ENCODE measurements around the gene RPS8.
"Not testable (repeated sequence)": the region's sequence is repeated elsewhere in the genome, so short reads cannot be mapped to it uniquely, and the experiment has no call there.

RPS8 gene

GRCh38 chr1:44786138-44786840 lies 10.9 kb downstream of the RPS8 start:
- CTCF ChIA-PET: interaction anchor here (0.6 to 2.6 kb wide), 9 partner anchors 8 to 707 kb away, joined by 3 to 7 read pairs (median 3); partner anchors contain the start of genes RNU5D-1 and UROD
- TF ChIP-seq SP1 (IDR thresholded peaks at IDR 0.05) (no peak), L3MBTL2 (conservative IDR thresholded peaks at IDR 0.05) (peak; percentile 96), LEF1 (IDR thresholded peaks at IDR 0.05; ENCODE audit: borderline replicate concordance) (no peak)
- POLR2A ChIA-PET: interaction anchor here (0.8 to 6.3 kb wide), 9 partner anchors 9 to 232 kb away, joined by 3 to 52 read pairs (median 5); partner anchors contain the start of genes HECTD3, PLK3, RPS8 and UROD
- peak; percentile 79 for DNase-seq (ENCODE audit: extremely low spot score)

- POLR2A ChIA-PET: interaction anchor here (0.9 to 6.3 kb wide), 9 partner anchors 9 to 231 kb away, joined by 3 to 52 read pairs (median 5); partner anchors contain the start of genes HECTD3, PLK3, RPS8 and UROD
- DNase-seq (ENCODE audit: extremely low spot score): no peak
- TF ChIP-seq ARNT (IDR thresholded peaks at IDR 0.05): no peak
- no peak for TF ChIP-seq TARDBP (IDR thresholded peaks at IDR 0.05)
- TF ChIP-seq SUZ12 (IDR thresholded peaks at IDR 0.05): no peak
- no peak for TF ChIP-seq FOXA1 (IDR thresholded peaks at IDR 0.05)
- no peak for TF ChIP-seq BHLHE40 (IDR thresholded peaks at IDR 0.05; ENCODE audit: borderline replicate concordance)
- TF ChIP-seq FOXK2 (IDR thresholded peaks at IDR 0.05): no peak
- TF ChIP-seq LEF1 (IDR thresholded peaks at IDR 0.05; ENCODE audit: borderline replicate concordance): no peak
- CTCF ChIA-PET: interaction anchor here (0.6 to 2.6 kb wide), 10 partner anchors 9 to 707 kb away, joined by 3 to 7 read pairs (median 3); partner anchors contain the start of genes RNU5D-1 and UROD
Measured at GRCh38 chr1:44786841-44787426, 11.6 kb downstream of the RPS8 start.

GRCh38 chr1:44787506-44787905 lies 12.2 kb downstream of the RPS8 start:
- TF ChIP-seq SUZ12 (IDR thresholded peaks at IDR 0.05) (no peak), BHLHE40 (IDR thresholded peaks at IDR 0.05; ENCODE audit: borderline replicate concordance) (no peak)
- DNase-seq (ENCODE audit: extremely low spot score): no peak
- POLR2A ChIA-PET: interaction anchor here (0.9 to 6.3 kb wide), 9 partner anchors 10 to 516 kb away, joined by 3 to 52 read pairs (median 6); partner anchors contain the start of genes HECTD3, PLK3, RPS8 and UROD
- CTCF ChIA-PET: interaction anchor here (1.0 to 2.6 kb wide), 4 partner anchors 10 to 224 kb away, joined by 3 to 7 read pairs (median 4); partner anchors contain the start of gene UROD

GRCh38 chr1:44788120-44788860 lies 12.9 kb downstream of the RPS8 start, which contains the start of gene BEST4:
Gene BEST4, minus strand, starts transcription at chr1:44788170. Its CDS starts 465 bp downstream, at chr1:44787705.
- TF ChIP-seq FOXK2 (IDR thresholded peaks at IDR 0.05): no peak
- no peak for TF ChIP-seq NFRKB (IDR thresholded peaks at IDR 0.05)
- no peak for TF ChIP-seq SUZ12 (IDR thresholded peaks at IDR 0.05)
- TF ChIP-seq CTBP1 (IDR thresholded peaks at IDR 0.05; ENCODE audit: borderline replicate concordance): no peak
- TF ChIP-seq FOXA1 (IDR thresholded peaks at IDR 0.05): no peak
- TF ChIP-seq TARDBP (IDR thresholded peaks at IDR 0.05): no peak
- TF ChIP-seq FOXM1 (IDR thresholded peaks at IDR 0.05; ENCODE audit: borderline replicate concordance): no peak
- TF ChIP-seq L3MBTL2 (conservative IDR thresholded peaks at IDR 0.05): no peak
- no peak for TF ChIP-seq ELF4 (IDR thresholded peaks at IDR 0.05)
- no peak for TF ChIP-seq SP1 (IDR thresholded peaks at IDR 0.05)
- no peak for TF ChIP-seq ZNF384 (IDR thresholded peaks at IDR 0.05)
- TF ChIP-seq PKNOX1 (IDR thresholded peaks at IDR 0.05): no peak
- no peak for DNase-seq (ENCODE audit: extremely low spot score)
- CTCF ChIA-PET: interaction anchor here (1.1 to 2.6 kb wide), 2 partner anchors 201 to 224 kb away, joined by 3 to 7 read pairs; partner anchors contain the start of gene UROD
- POLR2A ChIA-PET: interaction anchor here (0.5 to 6.3 kb wide), 8 partner anchors 8 to 515 kb away, joined by 3 to 52 read pairs (median 8); partner anchors contain the start of genes HECTD3, PLK3, RPS8 and UROD

GRCh38 chr1:44790968-44791801 lies 15.8 kb downstream of the RPS8 start:
- ChIA-PET POLR2A (interaction anchor here (0.6 to 3.0 kb wide), 9 partner anchors 9 to 512 kb away, joined by 3 to 23 read pairs (median 5); partner anchors contain the start of genes DYNLT4, PLK3, RNU5D-1 and RPS8), CTCF (interaction anchor here (0.6 to 1.1 kb wide), 2 partner anchors 22 to 60 kb away, joined by 4 to 7 read pairs; partner anchors contain the start of gene RNU5D-1)
- TF ChIP-seq BHLHE40 (IDR thresholded peaks at IDR 0.05; ENCODE audit: borderline replicate concordance) (no peak), SP1 (IDR thresholded peaks at IDR 0.05) (no peak), NFRKB (IDR thresholded peaks at IDR 0.05) (no peak), ARNT (IDR thresholded peaks at IDR 0.05) (no peak), TARDBP (IDR thresholded peaks at IDR 0.05) (no peak), ZNF384 (IDR thresholded peaks at IDR 0.05) (no peak), LEF1 (IDR thresholded peaks at IDR 0.05; ENCODE audit: borderline replicate concordance) (no peak), FOXM1 (IDR thresholded peaks at IDR 0.05; ENCODE audit: borderline replicate concordance) (no peak), FOXK2 (IDR thresholded peaks at IDR 0.05) (no peak), ELF4 (IDR thresholded peaks at IDR 0.05) (no peak)
- DNase-seq (ENCODE audit: extremely low spot score): no peak

- POLR2A ChIA-PET: interaction anchor here (1.1 to 2.5 kb wide), 11 partner anchors 15 to 547 kb away, joined by 3 to 21 read pairs (median 8); partner anchors contain the start of genes HECTD3, MUTYH, PTCH2 and RNU5D-1
- DNase-seq (ENCODE audit: extremely low spot score): no peak
- CTCF ChIA-PET: interaction anchor here (0.7 to 2.0 kb wide), 8 partner anchors 15 to 226 kb away, joined by 3 to 8 read pairs (median 4); partner anchors contain the start of genes BTBD19, HECTD3 and RNU5D-1
- TF ChIP-seq ARNT (IDR thresholded peaks at IDR 0.05) (no peak), FOXA1 (IDR thresholded peaks at IDR 0.05) (no peak), NFRKB (IDR thresholded peaks at IDR 0.05) (no peak), ELF4 (IDR thresholded peaks at IDR 0.05) (no peak), FOXM1 (IDR thresholded peaks at IDR 0.05; ENCODE audit: borderline replicate concordance) (no peak), SP1 (IDR thresholded peaks at IDR 0.05) (no peak), ZNF384 (IDR thresholded peaks at IDR 0.05) (no peak), HDGF (IDR thresholded peaks at IDR 0.05; ENCODE audit: borderline replicate concordance) (no peak), FOXK2 (IDR thresholded peaks at IDR 0.05) (no peak)
Measured at GRCh38 chr1:44792736-44793502, 17.6 kb downstream of the RPS8 start.

GRCh38 chr1:44797886-44798285 lies 22.5 kb downstream of the RPS8 start:
- DNase-seq (ENCODE audit: extremely low spot score); CTCF ChIA-PET: not testable (repeated sequence)
- POLR2A ChIA-PET: interaction anchor here (0.7 to 1.8 kb wide), 2 partner anchors 10 to 21 kb away, joined by 4 to 8 read pairs; partner anchors contain the start of genes BTBD19 and DYNLT4
